ENCODE measurements around the gene EVC.

DNA sequence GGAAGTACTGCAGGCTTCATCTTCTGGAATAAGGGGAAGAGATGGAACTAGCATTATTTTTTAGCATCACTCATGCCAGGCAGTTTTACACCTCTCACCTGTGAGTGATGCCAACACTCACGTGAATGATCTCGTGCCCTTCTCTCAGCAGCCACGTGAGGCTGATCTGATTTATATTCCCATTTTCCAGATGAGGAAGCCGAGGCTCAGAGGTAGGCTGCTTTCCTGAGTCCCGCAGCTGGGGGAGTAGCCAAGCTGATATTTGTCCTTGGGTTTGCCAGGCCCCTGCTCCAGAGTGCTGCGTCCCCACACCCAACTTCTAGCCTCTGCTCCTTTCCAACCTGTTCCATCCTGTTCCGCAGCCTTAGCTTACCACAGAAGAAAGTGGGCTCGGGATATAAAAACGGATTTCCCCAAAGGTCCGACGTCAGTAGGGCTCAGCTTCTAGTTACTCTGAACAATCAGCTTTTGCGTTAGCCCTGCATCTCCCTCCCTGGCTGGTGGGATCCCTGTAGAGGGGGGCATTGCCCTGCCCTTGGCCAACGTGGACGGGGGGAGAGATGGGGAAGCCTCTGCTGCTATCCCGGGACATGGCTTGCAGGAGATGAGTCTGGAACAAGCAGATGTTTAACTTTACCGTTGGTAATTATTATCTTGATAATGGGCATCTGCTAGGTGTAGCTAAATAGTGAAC, 9.3 kb downstream of the EVC start:
- TF ChIP-seq, protein P1, sequence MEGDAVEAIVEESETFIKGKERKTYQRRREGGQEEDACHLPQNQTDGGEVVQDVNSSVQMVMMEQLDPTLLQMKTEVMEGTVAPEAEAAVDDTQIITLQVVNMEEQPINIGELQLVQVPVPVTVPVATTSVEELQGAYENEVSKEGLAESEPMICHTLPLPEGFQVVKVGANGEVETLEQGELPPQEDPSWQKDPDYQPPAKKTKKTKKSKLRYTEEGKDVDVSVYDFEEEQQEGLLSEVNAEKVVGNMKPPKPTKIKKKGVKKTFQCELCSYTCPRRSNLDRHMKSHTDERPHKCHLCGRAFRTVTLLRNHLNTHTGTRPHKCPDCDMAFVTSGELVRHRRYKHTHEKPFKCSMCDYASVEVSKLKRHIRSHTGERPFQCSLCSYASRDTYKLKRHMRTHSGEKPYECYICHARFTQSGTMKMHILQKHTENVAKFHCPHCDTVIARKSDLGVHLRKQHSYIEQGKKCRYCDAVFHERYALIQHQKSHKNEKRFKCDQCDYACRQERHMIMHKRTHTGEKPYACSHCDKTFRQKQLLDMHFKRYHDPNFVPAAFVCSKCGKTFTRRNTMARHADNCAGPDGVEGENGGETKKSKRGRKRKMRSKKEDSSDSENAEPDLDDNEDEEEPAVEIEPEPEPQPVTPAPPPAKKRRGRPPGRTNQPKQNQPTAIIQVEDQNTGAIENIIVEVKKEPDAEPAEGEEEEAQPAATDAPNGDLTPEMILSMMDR (IDR thresholded peaks at IDR 0.05) = no peak
- TF ChIP-seq POLR2A (IDR thresholded peaks at IDR 0.05) = no peak
